HUES64 (cell line): ENCODE results near the gene BCKDHA.

Experiments
- H3K27ac ChIP-seq: 2 replicates; pipeline ENCODE4 v1.7.0; 2013; ENCODE audit warnings: low read depth, low read length, inconsistent platforms
- H3K27me3 ChIP-seq: 2 replicates; pipeline ENCODE4 v1.6.1; 2013; ENCODE audit warnings: mild to moderate bottlenecking, low read length; ENCODE audit not compliant: insufficient read depth
- H3K36me3 ChIP-seq: 2 replicates; pipeline ENCODE4 v1.6.1; 2013; ENCODE audit warnings: mild to moderate bottlenecking, low read length; ENCODE audit not compliant: insufficient read depth
- H3K4me1 ChIP-seq: 2 replicates; pipeline ENCODE4 v1.6.1; 2013; ENCODE audit warnings: mild to moderate bottlenecking, low read length, moderate library complexity; ENCODE audit not compliant: insufficient read depth
- H3K4me3 ChIP-seq: 2 replicates; pipeline ENCODE4 v1.5.1; 2013; ENCODE audit warnings: mild to moderate bottlenecking, low read length, moderate library complexity
- H3K9ac ChIP-seq: 2 replicates; pipeline ENCODE4 v1.6.1; 2013; ENCODE audit warnings: mild to moderate bottlenecking, low read depth, low read length
- H3K9me3 ChIP-seq: 2 replicates; pipeline ENCODE4 v1.6.1; 2013; ENCODE audit warnings: low read depth, low read length; ENCODE audit not compliant: insufficient read depth
- WGBS: fragments of 150-250, 120-280 bp; methylation state at CpG from one replicate; pipeline ENCODE4 v1.1.7; 2013; ENCODE audit warnings: missing lambda C conversion rate; 5-methylcytosine and 5-hydroxymethylcytosine counted together

BCKDHA gene

DNA sequence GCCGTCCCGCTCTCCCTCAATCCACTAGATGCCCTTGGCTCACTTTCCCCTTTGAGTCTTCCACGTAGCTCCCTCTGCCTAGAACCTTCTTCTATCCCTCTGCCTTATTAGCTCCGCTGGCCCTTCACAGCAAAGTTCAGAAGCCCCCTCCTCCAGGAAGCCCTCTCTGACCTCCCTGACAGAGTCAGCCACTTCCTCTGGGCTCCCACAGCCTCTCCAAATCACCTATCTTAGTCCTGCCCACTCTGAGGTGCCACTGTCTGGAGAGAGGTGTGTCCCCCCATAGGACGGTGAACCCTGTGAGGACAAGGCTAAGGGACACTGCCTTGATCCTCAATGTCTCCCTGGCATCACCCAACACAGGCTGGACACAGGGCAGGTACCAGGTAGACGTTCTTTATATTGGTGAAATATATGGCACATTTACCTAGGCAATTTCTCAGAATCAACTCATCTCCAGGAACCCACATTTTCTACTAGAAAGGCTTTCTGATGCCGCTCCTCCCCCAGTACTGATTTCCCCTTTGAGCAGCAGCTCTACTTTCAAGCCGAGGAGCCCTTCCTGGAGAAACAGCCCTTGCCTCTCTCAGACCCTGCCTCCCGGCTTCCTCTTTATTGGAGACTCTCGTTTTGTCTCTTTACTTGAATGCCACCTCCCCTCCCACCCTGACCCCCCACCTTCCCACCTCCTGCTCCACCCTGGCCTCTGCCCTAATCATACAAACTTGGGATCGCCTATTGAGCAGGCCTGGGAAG, 40.5 kb upstream of the BCKDHA start:
- H3K36me3 ChIP-seq = no peaks in the 10 kb centered on the region
- no peak overlapping the region for H3K4me3 ChIP-seq
- no peak overlapping the region for H3K9ac ChIP-seq
- H3K4me1 ChIP-seq = no peaks in the 10 kb centered on the region
- H3K27ac ChIP-seq = no peak overlapping the region
- H3K9me3 ChIP-seq = no peaks in the 10 kb centered on the region
- H3K27me3 ChIP-seq = peaks cover 13% of the 10 kb centered on the region
- 83% methylated on average over 10 of the region's 11 CpGs for WGBS

- H3K4me1 ChIP-seq = no peaks in the 10 kb centered on the region
- no peak overlapping the region for H3K9ac ChIP-seq
- H3K27me3 ChIP-seq = peaks cover 7% of the 10 kb centered on the region; the same call in 1 of the 2 replicates
- 93% methylated on average over 13 of the region's 13 CpGs for WGBS
- H3K9me3 ChIP-seq = no peaks in the 10 kb centered on the region
- no peak overlapping the region for H3K27ac ChIP-seq
- no peaks in the 10 kb centered on the region for H3K36me3 ChIP-seq
- H3K4me3 ChIP-seq = no peak overlapping the region
Measured at GRCh38 chr19:41357746-41358145, 39.9 kb upstream of the BCKDHA start.

- Histone ChIP-seq H3K9me3 (no peaks in the 10 kb centered on the region), H3K4me1 (peaks cover 3% of the 10 kb centered on the region; the same call in 1 of the 2 replicates)
- 85% methylated on average over 1 of the region's 1 CpG for WGBS
Measured at GRCh38 chr19:41359741-41360140, 37.9 kb upstream of the BCKDHA start.

DNA sequence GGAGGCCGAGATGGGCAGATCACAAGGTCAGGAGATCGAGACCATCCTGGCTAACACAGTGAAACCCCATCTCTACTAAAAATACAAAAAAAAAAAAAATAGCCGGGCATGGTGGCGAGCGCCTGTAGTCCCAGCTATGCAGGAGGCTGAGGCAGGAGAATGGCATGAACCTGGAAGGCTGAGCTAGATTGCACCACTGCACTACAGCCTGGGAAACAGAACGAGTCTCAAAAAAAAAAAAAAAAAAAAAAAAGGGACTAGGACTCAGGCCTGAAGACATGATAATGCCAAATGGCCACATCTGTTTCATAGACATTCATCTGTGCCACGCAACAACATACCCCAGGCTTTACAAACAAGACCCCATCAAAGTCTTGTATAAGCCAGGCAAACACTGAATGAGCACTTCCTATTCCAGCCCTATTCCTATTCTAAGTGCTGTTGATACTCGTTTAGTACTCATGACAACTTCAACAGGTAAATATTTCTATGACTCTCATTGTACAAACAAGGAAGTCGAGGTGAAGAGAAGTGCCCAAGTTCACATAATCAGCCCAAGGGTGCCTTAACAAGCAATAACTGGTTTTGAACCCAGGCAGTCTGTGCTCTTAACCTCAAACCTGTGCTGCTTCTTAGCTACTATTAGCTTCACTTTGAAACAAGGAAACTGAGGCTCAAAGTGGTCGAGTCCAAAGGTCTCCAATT, 35.3 kb upstream of the BCKDHA start:
- no peaks in the 10 kb centered on the region for H3K27me3 ChIP-seq
- WGBS = 91% methylated on average over 8 of the region's 10 CpGs
- H3K4me3 ChIP-seq = no peak overlapping the region
- H3K36me3 ChIP-seq = no peaks in the 10 kb centered on the region
- H3K4me1 ChIP-seq = peaks cover 4% of the 10 kb centered on the region; the same call in 1 of the 2 replicates
- no peak overlapping the region for H3K27ac ChIP-seq
- H3K9me3 ChIP-seq = no peaks in the 10 kb centered on the region
- H3K9ac ChIP-seq = no peak overlapping the region

More at GRCh38 chr19:41359741-41360140, 37.9 kb upstream of the BCKDHA start:
- no peak overlapping the region for H3K9ac ChIP-seq
- H3K27ac ChIP-seq = no peak overlapping the region
- no peaks in the 10 kb centered on the region for H3K27me3 ChIP-seq
- no peak overlapping the region for H3K4me3 ChIP-seq
- H3K36me3 ChIP-seq = no peaks in the 10 kb centered on the region

DNA sequence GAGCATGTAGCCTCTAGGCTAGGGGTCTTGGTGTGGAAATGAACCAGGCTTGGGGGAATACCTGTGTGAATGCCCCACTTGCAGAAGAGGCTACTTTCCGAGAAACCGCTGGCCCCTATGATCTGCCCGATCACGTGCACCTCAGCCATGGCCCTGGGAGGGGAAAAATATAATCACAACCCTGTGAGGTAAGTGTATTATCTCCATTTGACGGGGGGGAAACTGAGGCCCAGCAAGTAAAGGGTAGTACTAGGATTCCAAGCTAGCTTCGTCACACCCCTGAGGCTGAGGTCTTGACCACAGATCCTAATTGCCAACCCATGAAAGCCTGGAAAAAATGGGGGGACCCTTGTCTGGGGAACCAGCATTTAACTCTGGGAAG, 34.3 kb upstream of the BCKDHA start:
- peak overlapping the region; percentile 95 for H3K9ac ChIP-seq
- peak overlapping the region; percentile 85 for H3K4me3 ChIP-seq
- H3K4me1 ChIP-seq = peaks cover 4% of the 10 kb centered on the region; the same call in 1 of the 2 replicates
- 57% methylated on average over 6 of the region's 6 CpGs for WGBS
- H3K36me3 ChIP-seq = no peaks in the 10 kb centered on the region
- no peaks in the 10 kb centered on the region for H3K9me3 ChIP-seq
- no peaks in the 10 kb centered on the region for H3K27me3 ChIP-seq
- H3K27ac ChIP-seq = no peak overlapping the region

GRCh38 chr19:41363753-41364523, 33.7 kb upstream of the BCKDHA start, which contains the start of gene B9D2:
Gene B9D2 (minus strand): TSS chr19:41364149. CDS start chr19:41363519, 630 bp downstream.
- no peaks in the 10 kb centered on the region for H3K27me3 ChIP-seq
- peaks cover 4% of the 10 kb centered on the region; the same call in 1 of the 2 replicates for H3K4me1 ChIP-seq
- H3K9ac ChIP-seq = peak within 1 kb of the TSS; percentile 95
- no peaks in the 10 kb centered on the region for H3K36me3 ChIP-seq
- H3K9me3 ChIP-seq = no peaks in the 10 kb centered on the region
- peak within 1 kb of the TSS; percentile 85 for H3K4me3 ChIP-seq
- WGBS = under 1% methylated on average over 53 of the region's 56 CpGs
- peak within 1 kb of the TSS; percentile 95 for H3K27ac ChIP-seq

DNA sequence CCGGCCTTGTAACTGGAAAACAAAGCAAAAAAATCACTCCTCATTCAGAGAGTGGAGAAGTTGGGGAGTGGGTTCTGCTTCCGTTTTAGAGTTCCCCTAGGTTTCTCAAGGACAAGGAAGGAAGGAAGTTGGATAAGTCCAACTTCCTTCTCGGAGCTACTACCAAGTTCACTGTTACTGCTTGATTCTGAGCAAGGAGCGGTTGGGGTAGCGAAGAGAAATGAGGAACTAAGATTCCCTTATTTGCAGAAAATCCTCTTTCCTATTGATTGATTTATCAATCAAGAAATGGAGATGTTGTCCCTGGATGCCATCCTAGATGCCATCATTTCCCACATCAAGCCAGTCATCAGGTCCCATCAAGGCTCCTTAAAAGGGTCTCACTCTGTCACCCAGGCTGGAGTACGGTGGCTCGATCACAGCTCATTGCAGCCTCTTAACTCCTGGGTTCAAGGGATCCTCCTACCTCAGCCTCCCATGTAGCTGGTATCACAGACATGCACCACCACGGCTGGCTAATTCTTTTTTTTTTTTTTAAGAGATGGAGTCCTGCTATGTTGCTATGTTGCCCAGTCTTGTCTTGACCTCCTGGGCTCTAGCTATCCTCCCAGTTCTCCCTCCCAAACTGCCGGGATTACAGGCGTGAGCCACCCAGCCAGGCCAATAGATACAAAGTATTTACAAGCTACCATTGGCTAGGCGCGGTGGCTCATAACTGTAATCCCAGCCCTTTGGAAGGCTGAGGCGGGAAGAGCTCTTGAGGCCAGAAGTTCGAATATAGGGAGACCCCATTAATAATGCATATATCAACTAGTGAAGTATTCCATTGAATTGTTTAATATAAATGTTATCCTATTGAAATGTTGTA, 32.9 kb upstream of the BCKDHA start:
- H3K9me3 ChIP-seq = no peaks in the 10 kb centered on the region
- H3K27me3 ChIP-seq = no peaks in the 10 kb centered on the region
- H3K9ac ChIP-seq = peak overlapping the region; percentile 95
- H3K27ac ChIP-seq = peak overlapping the region; percentile 95
- 97% methylated on average over 7 of the region's 14 CpGs for WGBS
- no peaks in the 10 kb centered on the region for H3K36me3 ChIP-seq
- peaks cover 4% of the 10 kb centered on the region; the same call in 1 of the 2 replicates for H3K4me1 ChIP-seq
- peak overlapping the region; percentile 85 for H3K4me3 ChIP-seq

- H3K4me1 ChIP-seq = peaks cover 4% of the 10 kb centered on the region; the same call in 1 of the 2 replicates
- 88% methylated on average over 1 of the region's 1 CpG for WGBS
- no peak overlapping the region for H3K4me3 ChIP-seq
- no peaks in the 10 kb centered on the region for H3K27me3 ChIP-seq
- H3K27ac ChIP-seq = no peak overlapping the region
- H3K9ac ChIP-seq = no peak overlapping the region
- no peaks in the 10 kb centered on the region for H3K9me3 ChIP-seq
- H3K36me3 ChIP-seq = no peaks in the 10 kb centered on the region
Measured at GRCh38 chr19:41366089-41366488, 31.5 kb upstream of the BCKDHA start.

- Histone ChIP-seq H3K4me1 (peaks cover 4% of the 10 kb centered on the region; the same call in 1 of the 2 replicates), H3K4me3 (no peak overlapping the region), H3K9ac (no peak overlapping the region), H3K9me3 (no peaks in the 10 kb centered on the region), H3K27ac (no peak overlapping the region), H3K36me3 (no peaks in the 10 kb centered on the region), H3K27me3 (no peaks in the 10 kb centered on the region)
- 89% methylated on average over 6 of the region's 6 CpGs for WGBS
Measured at GRCh38 chr19:41367848-41368301, 29.7 kb upstream of the BCKDHA start.

DNA sequence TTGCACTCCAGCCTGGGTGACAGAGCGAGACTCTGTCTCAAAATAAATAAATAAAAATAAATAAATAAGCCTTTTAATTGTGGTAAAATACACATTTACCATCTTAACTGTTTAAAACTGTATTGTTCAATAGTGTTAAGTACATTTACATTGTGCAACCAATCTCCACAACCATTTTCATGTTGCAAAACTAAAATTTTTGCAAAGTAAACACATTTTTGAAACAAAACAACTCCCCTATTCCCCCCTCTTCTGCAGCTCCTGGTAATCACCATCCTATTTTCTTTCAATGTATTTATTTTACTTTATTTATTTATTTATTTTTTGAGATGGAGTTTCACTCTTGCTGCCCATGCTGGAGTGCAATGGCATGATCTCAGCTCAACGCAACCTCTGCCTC, 27.8 kb upstream of the BCKDHA start:
- Histone ChIP-seq H3K9ac (no peak overlapping the region), H3K27me3 (no peaks in the 10 kb centered on the region), H3K36me3 (no peaks in the 10 kb centered on the region), H3K27ac (no peak overlapping the region), H3K4me1 (0 out of 2 replicates have a peak, but pooled peaks cover under 1% of the 10 kb centered on the region), H3K9me3 (no peaks in the 10 kb centered on the region), H3K4me3 (no peak overlapping the region)
- WGBS = 96% methylated on average over 1 of the region's 2 CpGs
